ENCODE data around the gene ANKIB1. TPM values are rescaled to one million over a fixed set of nuclear protein-coding genes. Genes with fewer than 3 reads are reported as not detected.
"Not testable (repeated sequence)": the region's sequence is repeated elsewhere in the genome, so short reads cannot be mapped to it uniquely, and the experiment has no call there.

Gene ANKIB1
- total RNA-seq, 1 experiment from 2014 or later: 47.1 TPM

- DNase-seq (ENCODE audit: low spot score): no peak
Observed at GRCh38 chr7:92403760-92404074, 157.9 kb downstream of the ANKIB1 start.

DNA sequence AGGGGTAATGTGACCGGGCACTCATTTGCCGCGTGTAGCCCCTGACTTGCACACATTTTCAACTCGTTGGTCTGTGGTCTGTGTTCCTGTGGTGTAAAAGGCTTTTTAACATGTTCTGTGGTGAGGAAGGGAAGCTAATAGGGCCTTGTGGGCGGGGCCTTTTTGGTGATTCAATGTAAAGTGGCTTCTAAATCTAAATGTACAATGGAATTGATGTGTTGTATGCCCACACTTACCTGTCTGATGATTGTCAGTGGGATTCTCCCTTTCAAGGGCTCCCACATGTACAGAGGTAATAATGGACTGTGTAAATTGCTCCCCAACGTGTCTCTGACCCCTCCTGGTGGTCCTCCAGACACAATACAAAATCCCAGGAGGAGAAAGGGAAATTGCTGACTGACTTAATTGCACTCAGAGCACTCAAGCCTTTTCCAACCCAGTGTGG is 158.4 kb downstream of the ANKIB1 start:
- DNase-seq (ENCODE audit: low spot score): no peak

GRCh38 chr7:92409357-92409756 is 163.6 kb downstream of the ANKIB1 start:
- DNase-seq (ENCODE audit: low spot score): no peak

DNA sequence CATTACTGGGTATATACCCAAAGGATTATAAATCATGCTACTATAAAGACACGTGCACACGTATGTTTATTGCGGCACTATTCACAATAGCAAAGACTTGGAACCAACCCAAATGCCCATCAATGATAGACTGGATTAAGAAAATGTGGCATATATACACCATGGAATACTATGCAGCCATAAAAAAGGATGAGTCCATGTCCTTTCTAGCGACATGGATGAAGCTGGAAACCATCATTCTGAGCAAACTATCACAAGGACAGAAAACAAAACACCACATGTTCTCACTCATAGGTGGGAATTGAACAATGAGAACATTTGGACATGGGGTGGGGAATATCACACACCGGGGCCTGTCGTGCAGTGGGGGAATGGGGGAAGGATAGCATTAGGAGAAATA is 164.4 kb downstream of the ANKIB1 start:
- DNase-seq (ENCODE audit: low spot score): not testable (repeated sequence)

DNA sequence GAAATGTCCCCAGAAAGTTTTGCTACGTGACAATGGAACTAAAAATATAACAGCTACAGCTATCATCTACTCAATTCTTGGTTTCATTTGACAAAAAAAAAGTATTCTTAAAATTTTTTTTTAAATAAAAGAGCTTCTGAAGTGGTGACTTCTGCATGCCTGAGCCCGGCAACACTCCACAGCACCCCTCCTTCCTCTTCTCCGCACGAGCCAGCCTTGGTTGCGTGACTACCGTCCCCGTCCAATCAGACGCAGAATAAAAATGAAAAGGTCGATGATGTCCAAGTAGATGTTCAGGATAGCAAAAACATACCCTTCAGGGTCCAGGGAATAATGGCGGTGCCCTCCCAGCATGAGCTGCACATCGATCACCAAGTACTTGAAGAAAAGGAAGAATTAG is 167.0 kb downstream of the ANKIB1 start:
- no peak for DNase-seq (ENCODE audit: low spot score)

DNA sequence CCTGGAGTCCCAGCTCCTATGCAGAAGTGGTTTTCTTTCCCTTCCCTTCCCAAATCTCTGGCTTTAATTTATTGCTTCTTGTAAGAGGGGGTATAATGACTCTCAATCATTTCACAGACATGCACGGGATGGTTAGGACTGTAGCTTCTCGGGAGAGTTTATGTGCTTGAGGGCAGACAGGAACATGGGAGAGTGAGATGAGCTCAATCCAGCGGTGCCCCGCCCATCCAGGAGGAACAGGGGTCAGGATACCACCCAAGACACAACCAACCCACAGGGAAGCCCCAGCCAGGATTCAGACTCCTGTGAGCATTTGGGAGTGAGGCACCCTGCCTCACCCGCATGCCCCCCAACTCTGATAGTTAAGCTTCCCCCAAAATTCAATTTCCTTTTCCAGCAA is 167.8 kb downstream of the ANKIB1 start:
- no peak for DNase-seq (ENCODE audit: low spot score)

GRCh38 chr7:92415225-92415624 is 169.5 kb downstream of the ANKIB1 start:
- no peak for DNase-seq (ENCODE audit: low spot score)

GRCh38 chr7:92417913-92418312 is 172.1 kb downstream of the ANKIB1 start:
- no peak for DNase-seq (ENCODE audit: low spot score)

GRCh38 chr7:92421676-92422435 is 176.1 kb downstream of the ANKIB1 start:
- DNase-seq (ENCODE audit: low spot score): no peak

GRCh38 chr7:92422926-92423325 is 177.2 kb downstream of the ANKIB1 start:
- DNase-seq (ENCODE audit: low spot score): no peak

- DNase-seq (ENCODE audit: low spot score): no peak
Observed at GRCh38 chr7:92423710-92424131, 177.9 kb downstream of the ANKIB1 start.

GRCh38 chr7:92425311-92425947 is 179.7 kb downstream of the ANKIB1 start:
- no peak for DNase-seq (ENCODE audit: low spot score)

GRCh38 chr7:92427193-92427592 is 181.4 kb downstream of the ANKIB1 start:
- DNase-seq (ENCODE audit: low spot score): no peak

DNA sequence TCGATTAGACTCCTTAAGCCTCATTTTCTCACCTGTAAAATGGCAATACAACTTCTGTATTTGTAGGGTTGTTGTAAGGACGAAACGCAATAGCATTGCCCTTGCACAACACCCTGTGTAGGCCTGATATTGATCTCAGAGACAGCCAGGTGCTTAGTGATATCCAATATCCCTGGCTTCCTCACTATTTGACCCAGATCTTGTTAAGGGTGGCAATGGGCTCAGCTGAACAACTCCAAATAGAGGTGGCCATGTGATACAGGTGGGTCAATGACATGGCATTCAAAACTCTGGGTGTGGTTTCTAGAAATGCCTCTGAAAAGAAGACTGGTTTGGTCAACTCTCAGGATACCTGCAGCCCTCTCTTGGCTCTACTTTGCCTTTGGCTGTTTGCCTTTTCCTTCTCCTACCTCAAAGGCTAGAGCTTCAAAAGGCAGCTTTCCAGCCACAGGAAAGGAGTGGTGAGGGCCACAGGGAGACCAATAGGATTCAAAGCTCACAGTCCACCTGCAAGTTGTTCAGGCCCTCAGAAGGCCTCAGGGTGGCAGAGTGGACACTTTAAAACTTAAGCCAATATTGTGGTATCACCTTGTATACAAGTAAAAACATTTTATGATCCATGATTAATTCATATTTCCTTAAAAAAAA is 186.6 kb downstream of the ANKIB1 start:
- DNase-seq (ENCODE audit: low spot score): no peak

DNA sequence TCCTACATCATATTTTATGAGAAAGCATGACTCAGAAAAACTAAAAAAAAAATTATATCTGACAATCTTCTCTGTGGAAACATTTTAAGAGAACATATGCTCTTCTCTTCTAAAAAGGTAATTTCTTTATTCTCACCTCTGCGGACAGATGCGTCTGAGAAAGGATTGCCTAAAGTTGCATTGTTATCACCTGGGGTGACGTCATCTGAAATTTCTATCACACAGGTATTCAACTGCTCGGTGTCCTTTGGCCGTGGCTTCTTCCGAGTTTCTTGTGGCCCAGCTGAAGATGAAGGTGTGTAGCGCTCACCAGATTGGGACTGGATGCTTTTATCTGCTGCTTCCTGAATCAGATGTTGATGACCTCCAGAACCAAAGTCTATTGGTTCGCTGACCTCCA is 187.2 kb downstream of the ANKIB1 start:
- no peak for DNase-seq (ENCODE audit: low spot score)

GRCh38 chr7:92435542-92435941 is 189.8 kb downstream of the ANKIB1 start:
- no peak for DNase-seq (ENCODE audit: low spot score)

DNA sequence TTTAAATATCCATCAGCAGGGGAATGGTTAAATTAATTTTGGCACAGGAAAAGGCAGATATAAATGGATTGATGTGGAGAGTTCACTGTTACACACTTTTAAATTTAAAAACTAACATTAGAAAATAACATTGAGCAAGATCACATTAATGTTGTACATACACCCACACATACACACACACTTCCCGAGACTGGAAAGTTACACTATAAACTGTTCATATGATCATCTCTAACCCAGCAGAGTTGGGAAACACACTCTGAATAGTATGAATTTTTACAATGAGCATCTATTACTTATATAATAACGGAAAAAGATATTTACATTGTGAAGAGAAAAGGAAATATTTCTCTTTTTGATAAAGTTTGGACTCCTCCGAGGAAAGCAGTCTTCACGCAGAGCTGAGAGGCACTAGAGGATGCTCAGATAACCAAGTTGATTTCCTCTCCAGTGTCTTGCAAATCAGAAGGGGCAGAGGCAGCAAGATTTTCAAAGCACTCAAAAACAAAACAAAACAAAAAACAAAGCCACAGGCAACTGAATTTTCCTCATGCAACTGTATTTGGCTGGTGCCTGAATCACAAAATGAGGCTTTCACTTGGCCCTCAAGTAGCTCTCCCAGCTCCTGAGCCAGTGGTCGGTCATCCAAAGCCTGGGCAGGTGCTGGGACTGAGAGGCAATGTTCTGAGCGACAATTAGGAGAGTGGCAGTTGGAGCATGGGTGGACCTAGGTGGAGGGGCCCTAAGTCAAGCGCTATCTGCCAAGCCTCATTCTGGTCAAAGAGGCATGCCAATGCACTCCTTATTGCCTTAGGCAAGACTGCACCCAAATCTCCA is 191.1 kb downstream of the ANKIB1 start:
- no peak for DNase-seq (ENCODE audit: low spot score)

DNA sequence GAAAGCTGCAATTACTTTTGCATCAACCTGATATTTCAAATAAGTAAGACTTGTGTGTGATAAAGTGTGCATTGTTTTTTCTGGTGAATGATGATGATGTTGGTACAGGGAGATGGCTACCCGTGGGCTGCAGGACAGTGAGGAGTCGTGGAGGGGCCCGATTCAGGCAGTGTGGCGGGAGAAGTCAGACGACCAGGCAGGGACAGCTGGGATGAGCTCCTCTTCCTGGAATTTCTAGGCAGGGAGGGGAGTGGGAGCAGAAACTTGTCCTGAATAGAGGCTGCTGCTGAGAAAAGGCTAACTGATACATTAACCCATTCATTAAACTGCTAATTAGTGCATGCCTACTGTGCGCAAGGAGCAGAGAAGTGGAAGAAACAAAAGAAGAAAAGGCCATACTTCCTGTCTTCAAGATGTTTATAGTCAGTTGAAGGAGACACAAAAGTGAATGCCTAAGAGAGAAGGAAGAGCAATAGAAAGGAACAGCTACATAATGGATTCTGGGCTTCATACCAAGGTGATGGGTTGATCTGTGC is 192.2 kb downstream of the ANKIB1 start:
- DNase-seq (ENCODE audit: low spot score): no peak

DNA sequence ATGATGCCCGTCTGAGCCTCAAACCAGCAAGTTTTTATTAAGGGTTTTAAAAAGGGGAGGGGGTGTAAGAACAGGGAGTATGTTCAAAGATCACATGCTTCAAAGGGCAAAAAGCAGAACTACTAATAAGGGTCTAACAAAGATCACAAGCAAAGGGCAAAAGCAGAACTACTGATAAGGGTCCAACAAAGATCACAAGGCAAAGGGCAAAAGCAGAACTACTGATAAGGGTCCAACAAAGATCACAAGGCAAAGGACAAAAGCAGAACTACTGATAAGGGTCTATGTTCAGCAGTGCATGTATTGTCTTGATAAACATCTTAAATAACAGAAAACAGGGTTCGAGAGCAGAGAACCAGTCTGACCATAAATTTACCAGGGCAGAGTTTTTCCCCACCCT is 196.9 kb downstream of the ANKIB1 start:
- not testable (repeated sequence) for DNase-seq (ENCODE audit: low spot score)

GRCh38 chr7:92446869-92447344 is 201.1 kb downstream of the ANKIB1 start:
- no peak for DNase-seq (ENCODE audit: low spot score)

GRCh38 chr7:92447345-92448204 is 201.8 kb downstream of the ANKIB1 start, which contains the start of gene GATAD1:
Gene GATAD1, plus strand, starts transcription at chr7:92447482. Its CDS starts 248 bp downstream, at chr7:92447730.
- peak; percentile 90 for DNase-seq (ENCODE audit: low spot score)
